ENCODE measurements around the gene MAEA. TPM values are rescaled to one million over a fixed set of nuclear protein-coding genes. Genes with fewer than 3 reads are reported as not detected.

Gene MAEA
- total RNA-seq, 4 donors from 2014 or later: 47.2 to 62.1 (median 53.9) TPM

Other genes with a start within 250 kb of the MAEA start
- gene RNF212, start 176.3 kb upstream of the MAEA start, total RNA-seq: 1 to 10 TPM; 1.5 to 6.9 (median 4.6) TPM
- 10 to 100 TPM; 16.3 to 72.5 (median 55.0) TPM for gene SPON2, start 117.3 kb upstream of the MAEA start, total RNA-seq
- 100 to 1,000 TPM; 126 to 271 (median 164) TPM for gene CTBP1, start 40.8 kb upstream of the MAEA start, total RNA-seq
- 10 to 100 TPM in 2 of 4 donors, 1 to 10 TPM in 2; 3.1 to 24.1 (median 9.9) TPM for gene UVSSA, start 57.3 kb downstream of the MAEA start, total RNA-seq
- not detected for gene NKX1-1, start 116.6 kb downstream of the MAEA start, total RNA-seq